ENCODE measurements around the gene HNRNPH3. TPM values are rescaled to one million over a fixed set of nuclear protein-coding genes. Genes with fewer than 3 reads are reported as not detected.

HNRNPH3 gene
- total RNA-seq, 3 donors from 2014 or later: 198 to 215 (median 208) TPM

DNA sequence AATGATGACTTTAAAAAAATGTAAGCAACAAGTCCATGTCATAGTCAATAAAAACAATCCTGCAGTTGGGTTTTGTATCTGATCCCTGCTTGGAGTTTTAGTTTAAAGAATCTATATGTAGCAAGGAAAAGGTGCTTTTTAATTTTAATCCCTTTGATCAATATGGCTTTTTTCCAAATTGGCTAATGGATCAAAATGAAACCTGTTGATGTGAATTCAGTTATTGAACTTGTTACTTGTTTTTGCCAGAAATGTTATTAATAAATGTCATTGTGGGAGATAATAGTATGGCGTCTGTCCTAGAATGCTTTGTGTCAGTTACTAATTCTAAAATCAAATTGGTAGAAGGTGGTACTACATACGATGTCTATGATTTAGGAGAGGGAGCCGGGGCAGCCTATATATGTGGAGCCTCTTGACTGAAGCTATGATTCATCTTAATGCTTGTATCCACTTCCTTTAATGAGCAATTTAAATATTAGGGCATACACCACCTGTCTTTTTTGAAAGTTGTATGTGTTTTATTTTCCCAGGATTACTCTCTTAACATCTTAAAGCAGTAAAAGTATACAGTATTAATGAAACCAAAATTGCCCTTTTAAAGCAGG lies 11.1 kb downstream of the HNRNPH3 start:
- no peaks in the 10 kb centered on the region for H3K27me3 Mint-ChIP-seq (ENCODE audit: low read depth)
- no peak for ATAC-seq
- peaks cover 47% of the 10 kb centered on the region for H3K36me3 Mint-ChIP-seq (ENCODE audit: insufficient read depth)
- no peaks in the 10 kb centered on the region for H3K9me3 Mint-ChIP-seq
- no peak overlapping the region for H3K4me3 Mint-ChIP-seq
- H3K4me1 Mint-ChIP-seq (ENCODE audit: low read depth): peaks cover 19% of the 10 kb centered on the region
- DNase-seq: no peak

DNA sequence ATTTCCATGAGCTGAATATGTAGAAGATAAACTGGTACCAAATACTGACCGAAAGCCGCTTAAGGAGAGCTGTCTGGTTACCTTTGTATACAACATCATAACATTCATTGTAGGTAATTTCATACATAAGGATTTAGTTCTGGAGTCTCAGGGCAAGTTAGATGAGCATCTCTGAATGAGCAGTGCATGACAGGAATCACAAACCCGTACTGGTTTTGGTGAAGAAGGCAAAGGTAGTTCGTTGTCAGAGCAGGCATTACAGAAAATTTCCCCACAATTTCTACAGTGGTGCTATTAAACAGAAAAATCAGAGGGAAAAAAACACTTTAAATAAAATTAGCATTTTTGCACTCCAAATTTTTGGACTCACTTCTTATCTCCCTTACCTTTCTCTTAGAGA lies 13.8 kb downstream of the HNRNPH3 start:
- Mint-ChIP-seq H3K4me3 (no peak overlapping the region), H3K27me3 (ENCODE audit: low read depth) (no peaks in the 10 kb centered on the region), H3K4me1 (ENCODE audit: low read depth) (peaks cover 14% of the 10 kb centered on the region), H3K36me3 (ENCODE audit: insufficient read depth) (peaks cover 32% of the 10 kb centered on the region), H3K9me3 (no peaks in the 10 kb centered on the region)
- no peak for DNase-seq
- no peak for ATAC-seq

- Mint-ChIP-seq H3K4me1 (ENCODE audit: low read depth) (peaks cover 10% of the 10 kb centered on the region), H3K27me3 (ENCODE audit: low read depth) (no peaks in the 10 kb centered on the region), H3K9me3 (no peaks in the 10 kb centered on the region), H3K4me3 (no peak overlapping the region), H3K36me3 (ENCODE audit: insufficient read depth) (peaks cover 24% of the 10 kb centered on the region)
- DNase-seq (no peak), ATAC-seq (no peak)
Observed at GRCh38 chr10:68346774-68347173, 14.9 kb downstream of the HNRNPH3 start.

- H3K36me3 Mint-ChIP-seq (ENCODE audit: insufficient read depth): peaks cover 18% of the 10 kb centered on the region
- no peak overlapping the region for H3K4me3 Mint-ChIP-seq
- ATAC-seq: peak; percentile 65 to 78
- peaks cover 8% of the 10 kb centered on the region for H3K4me1 Mint-ChIP-seq (ENCODE audit: low read depth)
- DNase-seq: peak; percentile 24
- H3K27me3 Mint-ChIP-seq (ENCODE audit: low read depth): no peaks in the 10 kb centered on the region
- no peaks in the 10 kb centered on the region for H3K9me3 Mint-ChIP-seq
Observed at GRCh38 chr10:68348265-68348741, 16.4 kb downstream of the HNRNPH3 start.

DNA sequence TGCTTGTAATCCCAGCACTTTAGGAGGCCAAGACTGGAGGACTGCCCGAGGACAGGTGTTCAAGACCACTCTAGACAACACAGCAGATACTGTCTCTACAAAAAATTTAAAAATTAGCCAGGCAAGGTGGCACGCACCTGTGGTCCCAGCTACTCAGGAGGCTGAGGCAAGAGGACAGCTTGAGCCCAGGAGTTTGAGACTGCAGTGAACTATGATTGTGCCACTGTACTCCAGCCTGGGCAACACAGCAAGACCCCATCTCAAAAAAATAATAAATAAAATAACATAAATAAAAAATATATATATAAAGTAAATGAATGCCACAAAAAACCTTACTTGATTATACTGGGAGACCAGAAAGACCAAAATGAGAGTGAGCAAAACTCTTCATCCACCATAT lies 21.7 kb downstream of the HNRNPH3 start:
- Mint-ChIP-seq H3K4me1 (ENCODE audit: low read depth) (peaks cover 2% of the 10 kb centered on the region), H3K9me3 (no peaks in the 10 kb centered on the region), H3K4me3 (no peak overlapping the region), H3K36me3 (ENCODE audit: insufficient read depth) (peaks cover 8% of the 10 kb centered on the region), H3K27me3 (ENCODE audit: low read depth) (no peaks in the 10 kb centered on the region)
- ATAC-seq (no peak), DNase-seq (no peak)

GRCh38 chr10:68359189-68359588 lies 27.3 kb downstream of the HNRNPH3 start:
- no peak for DNase-seq
- H3K4me1 Mint-ChIP-seq (ENCODE audit: low read depth): no peaks in the 10 kb centered on the region

DNA sequence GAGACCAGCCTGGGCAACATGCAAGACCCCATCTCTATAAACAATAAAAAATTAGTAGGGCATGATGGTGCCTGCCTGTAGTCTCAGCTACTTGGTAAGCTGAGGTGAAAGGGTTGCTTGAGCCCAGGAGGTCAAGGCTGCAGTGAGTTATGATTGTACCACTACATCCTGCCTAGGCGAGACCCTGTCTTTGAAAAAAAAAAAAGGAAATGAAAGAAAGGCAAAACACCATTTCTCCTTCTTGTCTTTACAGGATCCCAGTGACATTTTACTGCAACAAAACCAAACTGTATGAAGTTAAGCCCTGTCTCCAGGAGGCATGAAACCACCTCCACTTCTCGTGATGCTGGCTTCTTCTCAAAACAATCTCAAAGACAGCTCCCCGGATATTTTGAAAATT lies 30.7 kb downstream of the HNRNPH3 start:
- DNase-seq: no peak
- H3K27me3 Mint-ChIP-seq (ENCODE audit: low read depth): no peaks in the 10 kb centered on the region
- H3K36me3 Mint-ChIP-seq (ENCODE audit: insufficient read depth): peaks cover 7% of the 10 kb centered on the region
- no peak overlapping the region for H3K4me3 Mint-ChIP-seq
- ATAC-seq: no peak
- no peaks in the 10 kb centered on the region for H3K9me3 Mint-ChIP-seq
- no peaks in the 10 kb centered on the region for H3K4me1 Mint-ChIP-seq (ENCODE audit: low read depth)

More at GRCh38 chr10:68359189-68359588, 27.3 kb downstream of the HNRNPH3 start:
- H3K27me3 Mint-ChIP-seq (ENCODE audit: low read depth): no peaks in the 10 kb centered on the region
- no peaks in the 10 kb centered on the region for H3K9me3 Mint-ChIP-seq
- peaks cover 8% of the 10 kb centered on the region for H3K36me3 Mint-ChIP-seq (ENCODE audit: insufficient read depth)
- H3K4me3 Mint-ChIP-seq: no peak overlapping the region
- ATAC-seq: no peak

- Mint-ChIP-seq H3K4me3 (no peak overlapping the region), H3K9me3 (no peaks in the 10 kb centered on the region), H3K4me1 (ENCODE audit: low read depth) (no peaks in the 10 kb centered on the region), H3K27me3 (ENCODE audit: low read depth) (no peaks in the 10 kb centered on the region), H3K36me3 (ENCODE audit: insufficient read depth) (peaks cover 7% of the 10 kb centered on the region)
- no peak for ATAC-seq
- DNase-seq: no peak
Observed at GRCh38 chr10:68364101-68364886, 32.4 kb downstream of the HNRNPH3 start.

GRCh38 chr10:68365611-68366010 lies 33.7 kb downstream of the HNRNPH3 start:
- DNase-seq: no peak
- H3K4me3 Mint-ChIP-seq: no peak overlapping the region

DNA sequence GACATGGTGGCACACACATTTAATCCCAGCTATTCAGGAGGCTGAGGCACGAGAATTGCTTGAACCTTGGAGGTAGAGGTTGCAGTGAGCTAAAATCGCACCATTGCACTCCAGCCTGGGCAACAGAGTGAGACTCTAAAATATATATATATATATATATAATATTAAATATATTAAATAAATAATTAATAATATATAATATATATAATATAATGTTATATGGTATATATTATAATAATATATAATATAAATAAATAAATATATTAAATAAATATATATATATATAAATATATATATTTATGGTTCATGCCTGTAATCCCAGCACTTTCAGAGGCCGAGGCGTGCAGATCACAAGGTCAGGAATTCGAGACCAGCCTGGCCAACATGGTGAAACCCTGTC lies 34.7 kb downstream of the HNRNPH3 start:
- ATAC-seq (no peak), DNase-seq (no peak)
- Mint-ChIP-seq H3K27me3 (ENCODE audit: low read depth) (no peaks in the 10 kb centered on the region), H3K4me1 (ENCODE audit: low read depth) (no peaks in the 10 kb centered on the region), H3K9me3 (peaks cover 7% of the 10 kb centered on the region), H3K36me3 (ENCODE audit: insufficient read depth) (peaks cover 16% of the 10 kb centered on the region), H3K4me3 (no peak overlapping the region)

More at GRCh38 chr10:68365611-68366010, 33.7 kb downstream of the HNRNPH3 start:
- Mint-ChIP-seq H3K27me3 (ENCODE audit: low read depth) (no peaks in the 10 kb centered on the region), H3K4me1 (ENCODE audit: low read depth) (no peaks in the 10 kb centered on the region), H3K9me3 (peaks cover 3% of the 10 kb centered on the region), H3K36me3 (ENCODE audit: insufficient read depth) (peaks cover 10% of the 10 kb centered on the region)
- ATAC-seq: no peak

GRCh38 chr10:68367121-68367520 lies 35.3 kb downstream of the HNRNPH3 start:
- no peaks in the 10 kb centered on the region for H3K4me1 Mint-ChIP-seq (ENCODE audit: low read depth)
- peaks cover 9% of the 10 kb centered on the region for H3K9me3 Mint-ChIP-seq
- ATAC-seq (no peak), DNase-seq (no peak)
- H3K4me3 Mint-ChIP-seq: no peak overlapping the region
- no peaks in the 10 kb centered on the region for H3K27me3 Mint-ChIP-seq (ENCODE audit: low read depth)
- peaks cover 15% of the 10 kb centered on the region for H3K36me3 Mint-ChIP-seq (ENCODE audit: insufficient read depth)

DNA sequence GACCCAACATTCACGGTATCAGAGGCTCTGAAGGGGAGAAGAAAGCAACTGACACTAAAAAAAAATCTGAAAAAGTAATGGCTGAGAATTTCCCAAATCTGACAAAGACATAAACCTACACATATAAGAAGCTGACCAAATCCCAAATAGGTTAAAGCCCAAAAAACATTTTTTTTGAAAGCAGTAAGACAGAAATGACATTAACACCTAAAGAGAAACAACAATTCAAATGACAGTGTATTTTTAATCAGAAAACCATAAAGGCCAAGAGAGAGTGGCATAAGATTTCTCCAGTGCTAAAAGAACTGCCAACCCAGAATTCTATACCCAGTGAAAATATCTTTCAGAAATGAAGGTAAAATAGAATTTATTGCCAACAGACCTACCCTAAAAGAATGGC lies 39.7 kb downstream of the HNRNPH3 start:
- peaks cover 9% of the 10 kb centered on the region for H3K9me3 Mint-ChIP-seq
- DNase-seq (no peak), ATAC-seq (no peak)
- no peaks in the 10 kb centered on the region for H3K4me1 Mint-ChIP-seq (ENCODE audit: low read depth)
- H3K36me3 Mint-ChIP-seq (ENCODE audit: insufficient read depth): peaks cover 26% of the 10 kb centered on the region
- no peak overlapping the region for H3K4me3 Mint-ChIP-seq
- no peaks in the 10 kb centered on the region for H3K27me3 Mint-ChIP-seq (ENCODE audit: low read depth)

DNA sequence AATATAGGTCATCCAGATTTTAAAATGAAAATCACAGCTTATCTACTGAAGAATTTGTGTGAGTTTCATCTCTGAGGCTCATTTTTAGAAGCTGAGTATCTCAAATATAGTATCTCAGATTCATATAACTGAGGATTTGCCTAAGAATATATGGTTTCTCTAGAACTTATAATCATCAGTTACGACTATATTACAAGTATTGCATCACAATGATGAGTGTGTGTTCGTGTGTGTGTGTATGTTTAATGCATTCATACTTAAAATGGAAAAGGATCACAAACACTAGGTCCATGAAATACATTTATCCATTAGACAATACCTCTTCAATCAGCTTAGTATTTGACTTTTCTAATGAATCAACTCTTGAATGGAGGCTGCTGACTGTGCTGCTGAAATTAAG lies 53.9 kb downstream of the HNRNPH3 start:
- H3K4me3 Mint-ChIP-seq: no peak overlapping the region
- H3K36me3 Mint-ChIP-seq (ENCODE audit: insufficient read depth): peaks cover 18% of the 10 kb centered on the region

More for the DNA sequence above, 53.9 kb downstream of the HNRNPH3 start:
- ATAC-seq (no peak), DNase-seq (no peak)
- H3K4me1 Mint-ChIP-seq (ENCODE audit: low read depth): no peaks in the 10 kb centered on the region
- H3K9me3 Mint-ChIP-seq: no peaks in the 10 kb centered on the region
- no peaks in the 10 kb centered on the region for H3K27me3 Mint-ChIP-seq (ENCODE audit: low read depth)

All from activated T-cell treated with anti-CD3 and anti-CD28 coated beads, Interleukin-2, amount 50 U/mL, for 4 hours (primary cell).